NCI-H1436 treated with DMSO at 0.1 percent for 48 hours (cell line): ENCODE measurements around the gene SH3RF1.
"Not testable (repeated sequence)": the region's sequence is repeated elsewhere in the genome, so short reads cannot be mapped to it uniquely, and the experiment has no call there.

ENCODE experiments used
- DNase-seq: peaks from one replicate; lab custom pipeline; 2025; lab: John Stamatoyannopoulos, UW

SH3RF1 gene

DNA sequence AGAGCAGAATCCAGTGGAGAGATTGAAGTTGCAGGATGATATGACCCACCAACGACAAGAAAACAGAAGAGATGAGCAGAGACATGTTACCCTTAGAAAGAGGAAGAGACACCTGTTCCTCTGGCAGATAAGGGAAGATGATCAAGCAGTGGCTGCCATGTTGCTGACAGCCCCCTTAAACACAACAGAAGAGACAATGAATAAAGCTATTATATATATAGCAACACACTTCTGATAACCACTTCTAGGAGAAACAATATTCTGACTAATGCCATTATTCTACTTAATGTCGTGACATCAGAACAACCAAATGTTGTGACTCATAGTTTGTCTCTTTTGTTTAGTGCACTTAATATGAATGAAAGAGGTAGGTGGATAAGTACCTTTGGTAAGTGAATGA is 44.9 kb downstream of the SH3RF1 start:
- no peak for DNase-seq

DNA sequence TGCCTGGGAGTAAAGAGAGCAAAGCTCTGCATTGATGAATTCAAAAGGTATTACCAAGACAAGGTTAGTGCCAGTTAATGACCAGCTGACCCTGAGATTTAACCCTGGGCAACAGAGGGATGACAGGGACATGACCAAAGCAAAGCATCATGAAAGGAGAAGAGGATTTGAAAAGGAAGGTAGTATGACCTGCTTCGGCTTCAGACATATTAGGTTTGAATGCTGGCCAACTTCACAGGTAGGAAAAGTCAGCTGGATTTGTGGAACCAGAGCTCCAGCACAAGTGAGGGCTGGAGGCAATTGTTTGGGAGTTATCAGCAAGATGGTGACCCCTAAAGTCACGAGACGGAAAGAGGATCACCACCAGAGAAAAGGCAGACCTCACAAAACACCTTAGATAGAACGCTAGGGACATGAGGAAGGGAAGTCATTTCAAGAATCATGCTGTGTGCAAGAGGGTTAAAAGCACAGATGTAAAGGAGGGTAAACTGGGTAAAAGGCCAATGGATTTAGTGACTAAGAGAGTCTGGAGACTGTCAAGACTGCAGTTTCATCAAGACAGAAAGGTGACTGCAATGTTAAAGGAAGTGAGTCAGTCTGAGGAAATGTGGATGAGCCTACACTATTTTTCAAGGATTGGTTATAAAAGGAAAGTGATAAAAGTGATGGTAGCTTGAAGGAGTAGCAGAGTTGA is 45.6 kb downstream of the SH3RF1 start:
- no peak for DNase-seq

DNA sequence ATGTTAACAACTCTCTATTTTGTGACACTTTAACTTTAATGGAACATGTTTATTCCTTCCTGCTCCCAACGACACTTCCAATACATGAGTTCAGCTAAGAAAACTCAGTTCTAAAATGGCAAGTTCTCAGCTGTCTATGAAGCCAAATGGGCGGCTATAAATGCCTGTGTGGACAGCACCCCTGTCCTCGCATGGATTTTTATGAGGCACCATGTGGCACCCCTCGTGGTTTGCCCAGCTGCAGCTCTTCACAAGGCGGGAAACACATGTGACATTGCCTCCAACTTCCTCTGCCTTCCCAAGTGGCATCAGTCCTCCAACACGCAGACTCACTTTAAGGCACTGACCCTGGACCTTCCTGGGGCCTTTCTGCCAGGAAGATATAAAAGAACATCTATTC is 48.0 kb downstream of the SH3RF1 start:
- DNase-seq, result no peak

DNA sequence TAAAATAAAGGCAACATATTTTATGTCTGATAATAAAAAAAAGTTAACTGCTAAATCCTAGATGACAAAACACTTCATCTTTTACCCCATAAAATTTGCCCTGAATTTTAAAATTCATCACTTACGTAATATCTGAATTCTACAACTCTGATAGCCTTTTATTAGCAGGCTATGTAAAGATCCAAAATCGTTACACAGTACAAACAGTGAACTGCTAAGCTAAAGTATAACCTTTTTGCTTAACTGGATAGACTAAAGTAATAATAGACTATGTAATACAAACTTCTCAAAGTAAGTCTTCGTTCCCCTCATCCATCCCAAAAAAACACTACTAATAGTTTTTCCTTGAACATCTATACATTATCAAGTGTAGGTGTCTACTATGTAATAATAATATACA is 49.1 kb downstream of the SH3RF1 start:
- DNase-seq, result no peak

DNA sequence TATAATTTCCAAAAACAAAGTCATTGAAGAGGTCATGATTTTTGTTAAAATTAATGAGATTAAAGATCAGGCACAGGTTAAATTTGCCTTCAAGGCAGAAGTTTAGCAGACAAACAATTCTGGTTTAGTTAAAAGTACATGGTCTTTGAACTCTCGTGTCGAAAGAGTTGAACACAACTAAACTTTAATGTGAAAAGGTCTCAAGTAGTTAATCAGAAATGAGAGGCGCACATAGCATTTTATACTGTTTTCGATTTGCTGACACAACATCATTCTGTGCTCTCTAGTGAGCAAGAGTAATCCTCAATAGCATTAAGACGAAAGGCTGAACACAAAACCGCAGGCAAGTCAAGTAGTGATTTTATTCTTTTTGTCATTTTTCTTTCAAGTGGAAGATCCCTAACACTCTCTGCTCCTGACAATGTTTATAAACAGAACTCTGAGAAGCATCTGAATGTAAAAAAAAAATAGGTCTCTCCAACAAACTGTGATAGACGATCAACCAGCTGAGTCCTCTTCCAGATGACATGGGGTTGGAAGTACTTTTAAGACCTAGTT is 49.8 kb downstream of the SH3RF1 start:
- no peak for DNase-seq

DNA sequence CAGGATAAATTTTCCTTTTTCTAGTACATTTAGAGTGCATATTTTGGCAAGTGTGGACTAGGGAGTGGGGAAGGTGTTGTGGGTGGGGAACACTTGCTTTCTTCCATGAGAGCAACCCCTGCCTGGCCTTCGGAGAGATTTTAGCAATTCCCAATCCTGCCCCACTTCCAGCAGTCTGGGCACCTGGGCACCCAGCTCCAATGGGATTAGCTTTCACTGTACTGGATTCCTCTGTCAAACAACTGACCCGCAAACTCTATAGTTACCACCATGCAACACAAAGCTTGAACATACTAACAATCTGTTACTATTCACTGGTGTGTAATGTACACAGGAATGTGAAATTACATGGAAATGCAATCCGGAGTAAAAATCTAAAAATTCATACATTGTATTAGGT is 50.3 kb downstream of the SH3RF1 start:
- DNase-seq, result no peak

DNA sequence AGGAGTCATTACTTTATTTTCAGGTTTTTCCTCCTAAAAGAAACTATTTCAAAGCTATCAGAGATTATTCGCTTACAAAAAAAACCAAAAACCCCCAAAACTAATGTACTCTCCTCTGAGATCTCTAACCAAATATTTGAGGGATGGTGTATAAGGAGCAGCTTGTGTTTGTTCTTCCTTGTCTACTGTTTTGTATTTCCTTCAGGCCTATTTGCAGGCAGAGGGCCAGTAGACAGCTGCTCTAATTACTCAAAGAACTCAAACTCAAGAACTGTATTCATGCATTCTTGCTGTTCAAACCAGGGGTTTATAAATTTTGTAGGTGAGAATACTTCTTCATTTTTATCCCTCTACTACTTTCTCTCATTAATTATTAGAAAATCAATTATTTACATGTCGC is 51.3 kb downstream of the SH3RF1 start:
- DNase-seq, result no peak

DNA sequence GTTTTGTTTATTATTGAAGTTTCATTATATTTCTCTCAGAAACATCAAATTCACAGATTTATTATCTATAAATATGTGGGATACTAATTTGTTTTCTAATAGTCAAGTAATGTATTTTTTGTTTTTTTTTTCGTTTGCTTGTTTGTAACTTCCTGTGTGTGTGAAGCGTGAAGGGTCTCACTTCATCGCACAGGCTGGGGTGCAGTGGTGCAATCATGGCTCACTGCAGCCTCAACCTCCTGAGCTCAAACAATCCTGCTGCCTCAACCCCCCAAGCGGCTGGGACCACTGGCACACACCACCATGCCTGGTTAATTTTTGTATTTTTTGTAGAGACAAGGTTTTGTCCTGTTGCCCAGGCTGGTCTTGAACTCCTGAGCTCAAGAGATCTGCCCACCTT is 55.1 kb downstream of the SH3RF1 start:
- DNase-seq, result no peak

DNA sequence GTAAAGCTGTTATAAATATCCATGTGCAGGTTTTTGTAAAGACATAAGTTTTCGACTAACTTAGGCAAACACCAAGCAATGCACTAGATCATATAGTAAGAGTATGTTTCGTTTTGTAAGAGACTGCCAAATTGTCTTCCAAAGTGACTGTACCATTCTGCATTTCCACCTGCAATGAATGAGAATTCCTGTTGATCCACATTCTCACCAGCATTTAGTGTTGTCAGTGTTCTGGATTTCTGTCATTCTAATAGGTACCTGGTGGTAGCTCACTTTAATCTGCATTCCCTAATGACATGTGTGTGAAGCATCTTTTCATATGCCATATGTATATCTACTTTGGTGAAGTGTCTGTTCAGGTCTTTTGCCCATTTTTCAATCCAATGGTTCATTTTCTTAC is 57.8 kb downstream of the SH3RF1 start:
- DNase-seq, result no peak

DNA sequence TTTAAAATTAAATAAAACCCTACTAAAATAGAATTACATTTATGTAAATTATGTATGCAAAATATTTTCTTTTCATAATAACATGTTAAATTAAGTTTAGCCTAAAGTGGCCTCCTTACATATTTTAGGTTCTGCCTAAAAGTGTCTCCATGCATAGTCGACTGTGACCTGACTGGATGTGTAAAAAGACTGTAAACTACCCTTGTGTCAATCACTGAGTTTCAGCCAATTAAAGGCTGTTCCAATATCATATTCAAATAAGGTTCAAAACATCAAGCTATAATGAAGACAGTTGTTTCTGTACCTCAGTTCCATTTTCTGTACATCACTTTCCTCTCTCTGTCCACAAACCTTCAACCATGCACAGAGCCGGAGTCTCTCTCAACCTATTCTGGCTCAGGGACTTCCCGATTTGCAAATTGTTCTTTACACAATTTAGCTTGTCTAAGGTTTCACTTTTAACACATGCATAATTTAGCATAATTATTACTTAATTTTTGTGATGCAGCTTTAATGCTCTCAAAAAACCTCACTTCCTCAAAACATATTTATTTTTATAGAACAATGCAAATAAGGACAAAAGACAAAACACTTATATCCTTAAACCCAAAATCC is 60.1 kb downstream of the SH3RF1 start:
- DNase-seq, result no peak

DNA sequence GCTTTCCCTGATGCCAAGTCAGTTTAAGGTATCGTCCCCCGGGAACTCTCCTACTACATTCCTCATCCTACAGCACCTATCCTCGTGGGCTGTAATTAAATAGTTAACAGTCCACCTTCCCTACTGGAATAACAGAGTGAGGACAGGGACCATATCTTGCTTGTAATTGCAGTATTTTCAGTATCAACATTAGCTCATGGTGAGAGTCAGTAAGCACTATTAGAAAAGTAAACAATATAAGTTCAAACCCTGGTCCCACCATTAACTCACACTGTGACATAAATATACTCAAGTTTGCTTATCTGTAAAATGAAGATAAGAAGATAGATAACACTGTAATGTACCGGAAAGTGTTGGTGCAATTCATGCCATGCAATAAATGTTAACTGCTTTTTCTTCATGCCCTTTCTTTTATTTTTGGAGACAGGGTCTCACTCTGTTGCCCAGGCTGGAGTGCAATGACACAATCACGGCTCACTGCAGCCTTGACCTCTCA is 61.3 kb downstream of the SH3RF1 start:
- DNase-seq, result no peak

DNA sequence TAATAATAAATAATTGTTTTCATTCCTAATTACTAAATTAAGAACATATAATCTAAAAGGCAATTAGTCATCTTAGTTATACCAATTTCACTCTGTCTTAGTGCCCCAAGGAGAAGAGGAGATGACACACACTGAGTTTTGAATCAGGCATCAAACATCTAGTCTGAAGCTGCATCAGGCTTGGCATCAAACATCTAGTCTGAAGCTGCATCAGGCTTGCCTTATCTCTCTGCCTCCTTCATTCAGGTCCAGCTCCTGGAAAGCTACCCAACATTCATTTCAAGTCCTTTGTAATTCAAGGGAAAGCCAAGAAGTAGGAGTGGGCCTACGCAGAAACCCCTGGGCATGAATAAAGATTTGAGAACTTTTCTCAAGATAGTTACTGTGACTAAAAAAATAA is 62.2 kb downstream of the SH3RF1 start:
- no peak for DNase-seq

DNA sequence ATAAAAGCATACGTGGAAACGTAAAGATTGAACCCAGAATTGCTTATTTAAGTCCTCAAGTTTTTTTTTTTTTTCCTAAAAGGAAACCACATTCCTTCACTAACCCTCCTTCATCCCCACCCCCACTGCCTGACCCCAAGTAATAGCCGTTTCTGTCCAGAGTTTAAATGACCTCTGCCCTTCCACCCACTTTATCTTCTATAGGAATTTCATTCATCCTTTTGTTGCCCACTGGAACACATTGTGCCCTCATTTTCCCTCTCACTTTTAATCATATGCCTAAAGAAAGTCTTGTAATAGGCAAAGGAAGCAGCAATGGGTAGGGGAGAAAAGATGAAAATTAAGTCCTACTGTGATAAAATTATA is 62.7 kb downstream of the SH3RF1 start:
- no peak for DNase-seq

DNA sequence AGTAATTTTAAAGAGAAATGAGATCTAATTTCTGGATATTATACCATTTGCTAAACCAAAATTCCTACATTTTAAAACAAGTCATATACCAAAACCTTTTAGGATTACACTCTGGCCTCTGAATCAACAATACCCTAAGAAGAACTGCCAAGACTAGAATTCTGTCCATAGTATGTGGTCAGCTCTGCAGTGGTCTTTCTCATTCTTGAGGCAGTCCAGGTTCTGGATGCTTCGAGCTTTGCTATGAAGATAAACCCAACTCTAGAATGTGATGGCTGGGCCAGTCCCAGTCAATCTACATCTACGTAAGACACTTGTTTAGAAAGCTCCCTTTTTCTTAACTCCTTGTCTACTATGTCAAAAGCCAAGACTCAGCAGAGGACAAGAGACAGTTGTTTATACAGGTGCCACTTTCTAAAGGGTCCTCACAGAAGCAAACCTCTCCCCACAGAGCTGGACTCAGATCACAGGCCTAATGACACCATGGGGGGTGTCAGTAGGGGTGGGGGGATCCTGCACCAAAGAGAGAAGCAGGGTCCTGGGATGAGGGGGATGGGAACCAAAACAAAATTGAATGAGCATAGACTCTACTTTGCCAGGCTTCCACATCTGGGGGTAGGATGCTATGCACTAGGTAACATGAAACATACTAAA is 63.2 kb downstream of the SH3RF1 start:
- no peak for DNase-seq

DNA sequence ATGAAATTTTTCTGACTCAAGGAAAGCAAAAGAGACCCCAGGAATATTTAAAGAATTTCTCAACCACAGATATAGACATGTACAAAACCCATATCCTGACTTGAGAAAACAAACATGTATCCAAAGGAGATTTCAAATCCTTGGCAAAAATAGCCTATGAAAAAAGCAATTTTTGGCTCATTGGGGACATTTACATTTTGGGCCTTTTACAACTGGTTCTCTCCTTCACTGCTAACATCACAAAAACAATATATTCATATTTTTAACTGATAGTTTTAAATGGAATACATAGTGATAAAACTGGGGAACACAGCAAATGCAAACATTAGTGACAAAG is 65.0 kb downstream of the SH3RF1 start:
- no peak for DNase-seq

DNA sequence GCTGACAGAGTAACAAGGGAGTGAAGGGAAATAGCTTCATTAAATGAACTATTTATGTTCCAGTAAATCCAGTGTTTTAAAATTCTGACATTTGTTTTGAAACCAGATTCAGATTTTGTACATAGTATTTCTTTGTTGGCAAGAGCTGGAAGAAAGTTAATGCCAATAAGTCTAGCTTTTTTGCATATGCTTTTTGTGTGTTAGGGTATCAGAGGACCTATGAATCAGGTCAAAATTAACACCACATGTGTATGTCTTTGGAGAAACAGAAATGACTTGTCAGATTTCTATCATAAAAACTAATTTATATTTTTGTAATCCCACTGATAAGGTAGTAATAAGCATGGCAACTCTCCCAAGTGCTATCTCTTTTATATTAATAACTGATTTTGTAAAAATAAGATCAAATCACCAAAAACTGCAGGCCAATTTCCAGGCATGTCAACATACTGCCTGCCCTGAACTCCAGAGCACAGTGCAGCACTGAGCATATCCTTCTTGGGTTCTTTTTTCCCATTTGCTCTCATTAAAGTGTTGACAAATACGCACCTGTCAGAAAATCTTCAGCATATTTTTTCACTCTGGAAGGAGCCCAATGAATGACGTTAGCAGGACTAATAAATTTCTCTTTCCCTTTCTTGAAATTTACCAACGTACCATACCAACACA is 65.5 kb downstream of the SH3RF1 start:
- DNase-seq, result no peak

DNA sequence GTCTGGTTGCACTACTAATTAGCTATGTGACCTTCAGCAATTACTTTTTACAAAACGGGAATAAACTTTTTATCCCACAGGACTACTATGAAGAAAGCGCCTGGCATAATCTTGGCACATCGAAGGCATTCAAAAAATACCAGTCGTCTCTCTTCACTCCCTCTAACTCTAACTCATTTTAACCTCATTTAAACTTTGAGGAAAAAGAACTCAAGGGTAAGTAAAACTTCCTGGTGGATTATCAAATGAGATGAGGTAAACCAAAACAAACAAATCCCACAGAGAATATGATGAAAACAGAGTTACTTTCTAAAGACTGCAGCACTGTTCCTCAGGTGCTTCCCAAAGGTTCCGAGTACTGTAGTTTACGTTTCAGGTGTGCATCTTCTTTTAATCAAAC is 66.9 kb downstream of the SH3RF1 start:
- DNase-seq, result no peak

DNA sequence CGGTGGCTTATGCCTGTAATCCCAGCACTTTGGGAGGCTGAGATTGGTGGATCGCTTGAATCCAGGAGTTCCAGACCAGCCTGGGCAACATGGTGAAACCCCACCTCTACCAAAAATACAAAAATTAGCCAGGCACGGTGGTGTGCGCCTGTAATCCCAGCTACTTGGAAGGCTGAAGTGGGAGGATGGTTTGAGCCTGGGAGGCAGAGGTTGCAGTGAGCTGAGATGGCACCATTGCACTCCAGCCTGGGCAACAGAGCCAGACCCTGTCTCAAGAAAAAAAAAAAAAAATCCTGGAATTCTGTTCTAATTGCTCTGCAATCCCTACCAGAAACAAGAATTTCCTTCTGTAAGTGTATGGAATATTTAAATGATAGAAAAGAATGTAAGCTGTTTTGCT is 67.5 kb downstream of the SH3RF1 start:
- DNase-seq, result not testable (repeated sequence)

DNA sequence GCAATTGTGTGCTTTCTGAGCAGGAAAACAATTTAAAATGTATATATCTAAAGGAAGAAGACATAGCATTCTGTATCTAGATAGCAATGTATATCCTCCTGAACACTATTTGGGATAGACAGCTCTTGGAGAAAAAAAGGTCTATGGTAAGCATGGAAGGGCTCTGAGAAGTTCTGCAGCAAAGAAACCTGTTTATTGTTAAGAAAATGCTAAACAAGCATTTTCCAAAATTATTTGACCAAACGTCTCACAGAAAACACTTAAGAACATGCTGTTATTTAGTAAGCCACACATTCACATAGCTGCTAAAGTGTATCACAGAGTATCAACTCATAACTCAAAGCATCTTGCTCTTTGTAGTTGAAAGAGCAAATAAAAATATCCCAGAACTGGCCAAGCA is 67.9 kb downstream of the SH3RF1 start:
- no peak for DNase-seq

DNA sequence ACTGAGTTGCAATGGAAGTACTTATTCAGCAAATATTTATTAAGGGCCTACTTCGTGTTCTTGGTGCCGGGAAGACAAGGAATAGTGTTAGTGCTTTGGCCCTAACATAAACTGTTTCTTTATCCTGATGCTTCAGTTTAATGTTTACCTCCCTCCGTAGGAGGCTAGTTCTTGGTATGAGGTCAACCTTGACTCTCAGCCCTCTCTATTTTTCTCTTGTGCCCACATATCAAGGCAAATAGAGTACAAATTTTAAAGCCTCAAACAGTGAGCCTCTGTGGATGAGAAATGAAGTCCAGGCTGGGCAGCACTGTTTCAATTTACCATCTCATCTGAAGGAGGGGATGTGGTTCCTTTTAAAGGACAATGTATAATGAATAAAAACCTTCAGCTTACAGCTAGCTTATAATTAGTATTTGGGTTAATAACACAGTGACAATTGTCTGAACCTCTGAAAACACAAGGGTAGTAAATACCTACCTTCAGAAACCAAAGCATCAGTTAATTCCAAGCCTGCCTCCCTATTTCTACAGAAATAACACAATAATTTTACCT is 68.5 kb downstream of the SH3RF1 start:
- DNase-seq, result no peak

DNA sequence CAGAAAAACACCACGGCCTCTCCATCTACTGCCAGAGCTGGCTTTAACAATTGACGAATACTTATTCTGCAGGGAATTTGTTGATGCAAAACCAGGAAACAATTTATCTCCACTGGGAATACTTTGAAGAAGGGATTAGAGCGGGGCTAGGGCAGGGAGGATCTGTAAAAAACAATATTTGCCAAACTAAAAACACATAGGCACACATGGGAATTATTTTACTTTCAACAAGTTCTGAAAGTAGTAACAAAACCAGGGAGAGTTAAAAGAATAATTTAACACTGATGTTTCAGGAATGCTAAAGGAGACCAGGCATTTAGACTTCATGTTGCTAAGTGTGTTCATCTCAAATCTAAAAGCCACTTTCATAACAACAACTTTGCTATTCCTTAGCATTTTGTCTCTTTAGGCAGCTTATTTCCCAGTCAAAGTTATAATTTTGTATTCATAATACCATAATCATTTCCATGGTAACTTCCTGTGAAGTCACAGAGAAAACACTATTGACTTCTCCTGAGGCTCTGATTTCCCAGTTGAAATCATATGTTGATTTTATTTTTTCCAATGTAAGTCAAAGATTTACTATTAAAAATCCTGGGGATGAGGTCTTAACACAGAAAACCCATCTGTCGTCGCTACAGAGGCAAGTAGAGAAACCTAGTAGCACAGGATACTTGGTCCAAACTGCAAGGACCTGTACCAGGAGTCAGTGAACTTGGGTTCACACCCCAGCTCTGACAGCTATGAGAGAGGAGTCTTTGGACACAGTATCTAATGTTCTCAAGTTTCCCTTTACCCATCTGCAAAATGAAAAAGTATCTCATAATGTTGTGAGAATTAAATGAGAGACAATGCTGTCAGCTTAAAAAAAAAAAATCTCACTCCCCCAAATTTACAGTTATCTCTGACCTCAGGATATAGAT is 69.3 kb downstream of the SH3RF1 start:
- no peak for DNase-seq
